Sigmoid colon (tissue), 7 donors: ENCODE results near the gene RNF157. TPM values are rescaled to one million over a fixed set of nuclear protein-coding genes. Genes with fewer than 3 reads are reported as not detected.

Source experiments
- DNase-seq: peaks from one replicate; pipeline ENCODE4 v3.0.0-alpha.2; 2019
- H3K27ac ChIP-seq, 4 donors: fragments of 200-600 bp; sonication (generic); one replicate each; pipeline ENCODE4 v1.5.1; 2016 to 2019; ENCODE audit warnings: mild to moderate bottlenecking in 1 of 4
- H3K27me3 ChIP-seq, 3 donors: fragments of 200-600 bp; sonication (generic); one replicate each; pipeline ENCODE4 v1.5.1; 2019; ENCODE audit warnings: mild to moderate bottlenecking in 1 of 3
- H3K36me3 ChIP-seq, 4 donors: fragments of 200-600 bp; sonication (generic); one replicate each; pipeline ENCODE4 v1.5.1; 2016 to 2019
- H3K4me1 ChIP-seq, 4 donors: fragments of 200-600 bp; sonication (generic); one replicate each; pipeline ENCODE4 v1.5.1; 2017 to 2019
- H3K4me3 ChIP-seq, 4 donors: fragments of 200-600 bp; sonication (generic); one replicate each; pipeline ENCODE4 v1.5.1; 2017 to 2019; ENCODE audit warnings: mild to moderate bottlenecking in 2 of 4, moderate library complexity in 1 of 4
- H3K9me3 ChIP-seq, 4 donors: fragments of 200-600 bp in 3 of 4; sonication (generic) in 3 of 4; one replicate each; pipeline versions ENCODE4 v1.5.1 to v1.6.1; 2013 to 2019
- EP300 ChIP-seq, 4 donors: sonication (generic); formaldehyde crosslinking; IDR thresholded peaks; one replicate each; pipeline ENCODE4 v1.6.1; 2017; ENCODE audit warnings: antibody characterized with exemption in 4 of 4
- POLR2A ChIP-seq, 2 donors: fragments of 450-650 bp; IDR thresholded peaks; one replicate each; pipeline ENCODE4 v1.6.1; 2016; ENCODE audit warnings: antibody characterized with exemption in 2 of 2, mild to moderate bottlenecking in 2 of 2, moderate library complexity in 2 of 2
- POLR2AphosphoS5 ChIP-seq, 4 donors: sonication (generic); formaldehyde crosslinking; IDR thresholded peaks; one replicate each; pipeline ENCODE4 v1.6.1; 2017; ENCODE audit warnings: antibody characterized with exemption in 4 of 4
- WGBS, 2 donors: extraction: QIAGEN DNeasy Blood & Tissue Kit; methylation state at CpG; one replicate each; pipeline ENCODE4 v1.1.7; 2013; 5-methylcytosine and 5-hydroxymethylcytosine counted together
- intact Hi-C: fragments of 100-400 bp; cut with DNase I; formaldehyde crosslinking; loops from one replicate; pipeline ENCODE4 v1.15.1; 2023
- polyA plus RNA-seq, 3 donors: library from polyadenylated mRNA; stranded (reverse); fragments of 200-250 nt; gene quantifications; one replicate each; pipeline ENCODE4 v1.2.3, GENCODE V29; 2013
- total RNA-seq, 4 donors: library from RNA; depleted of rRNA; stranded (reverse); fragments of >200 nt; gene quantifications; one replicate each; pipeline ENCODE4 v1.1.0, GENCODE V29; 2016
- TF ChIP-seq, protein P1 (sequence below), 4 experiments: fragments of 450-650 bp in 3 of 4; fragments of 200-600 bp in 1 of 4; IDR thresholded peaks; one replicate each; pipeline ENCODE4 v1.5.1; 2016 to 2019; ENCODE audit warnings: antibody characterized with exemption in 4 of 4, mild to moderate bottlenecking in 3 of 4, moderate library complexity in 2 of 4
- donor health status: healthy with polysubstance abuse.
- donor health status: Bipolar disorder and iron deficiency.
- donor health status: healthy.

Gene RNF157
- total and polyA plus RNA-seq, 7 donors, result 3.1 to 29.5 (median 6.0) TPM

DNA sequence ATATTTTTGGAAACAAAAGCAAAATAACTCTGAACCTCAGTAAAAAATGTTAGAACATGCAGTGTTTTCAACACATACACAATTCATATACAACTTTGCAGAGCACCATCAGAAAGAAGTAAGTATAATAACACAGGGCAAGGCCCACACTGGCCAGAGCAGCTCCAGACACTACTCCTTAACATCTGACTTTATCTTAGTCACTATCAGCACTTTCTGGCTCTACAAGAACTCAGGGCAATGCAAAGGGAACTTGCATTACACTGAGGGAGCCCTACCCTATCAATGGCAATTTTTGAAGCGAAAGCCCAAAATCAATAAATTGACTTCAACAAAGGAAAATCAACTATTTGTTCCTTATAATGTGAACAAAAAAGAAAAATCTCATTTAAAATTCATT lies 16.5 kb downstream of the RNF157 start:
- H3K27me3 ChIP-seq, result no peaks in the 10 kb centered on the region
- WGBS, 2 donors, result 99 to 100% methylated on average over 1 of the region's 1 CpG
- H3K9me3 ChIP-seq, result no peaks in the 10 kb centered on the region
- intact Hi-C loops, result no loop called here
- H3K36me3 ChIP-seq, result no peaks in the 10 kb centered on the region
- no peaks in the 10 kb centered on the region for H3K4me1 ChIP-seq
- no peak overlapping the region for H3K4me3 ChIP-seq
- DNase-seq, result no peak
- H3K27ac ChIP-seq, result no peak overlapping the region
- TF ChIP-seq POLR2AphosphoS5 (IDR thresholded peaks at IDR 0.05) (no peak), EP300 (IDR thresholded peaks at IDR 0.05) (no peak), POLR2A (IDR thresholded peaks at IDR 0.05) (no peak)
- TF ChIP-seq, protein P1, sequence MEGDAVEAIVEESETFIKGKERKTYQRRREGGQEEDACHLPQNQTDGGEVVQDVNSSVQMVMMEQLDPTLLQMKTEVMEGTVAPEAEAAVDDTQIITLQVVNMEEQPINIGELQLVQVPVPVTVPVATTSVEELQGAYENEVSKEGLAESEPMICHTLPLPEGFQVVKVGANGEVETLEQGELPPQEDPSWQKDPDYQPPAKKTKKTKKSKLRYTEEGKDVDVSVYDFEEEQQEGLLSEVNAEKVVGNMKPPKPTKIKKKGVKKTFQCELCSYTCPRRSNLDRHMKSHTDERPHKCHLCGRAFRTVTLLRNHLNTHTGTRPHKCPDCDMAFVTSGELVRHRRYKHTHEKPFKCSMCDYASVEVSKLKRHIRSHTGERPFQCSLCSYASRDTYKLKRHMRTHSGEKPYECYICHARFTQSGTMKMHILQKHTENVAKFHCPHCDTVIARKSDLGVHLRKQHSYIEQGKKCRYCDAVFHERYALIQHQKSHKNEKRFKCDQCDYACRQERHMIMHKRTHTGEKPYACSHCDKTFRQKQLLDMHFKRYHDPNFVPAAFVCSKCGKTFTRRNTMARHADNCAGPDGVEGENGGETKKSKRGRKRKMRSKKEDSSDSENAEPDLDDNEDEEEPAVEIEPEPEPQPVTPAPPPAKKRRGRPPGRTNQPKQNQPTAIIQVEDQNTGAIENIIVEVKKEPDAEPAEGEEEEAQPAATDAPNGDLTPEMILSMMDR (IDR thresholded peaks at IDR 0.05), result no peak

DNA sequence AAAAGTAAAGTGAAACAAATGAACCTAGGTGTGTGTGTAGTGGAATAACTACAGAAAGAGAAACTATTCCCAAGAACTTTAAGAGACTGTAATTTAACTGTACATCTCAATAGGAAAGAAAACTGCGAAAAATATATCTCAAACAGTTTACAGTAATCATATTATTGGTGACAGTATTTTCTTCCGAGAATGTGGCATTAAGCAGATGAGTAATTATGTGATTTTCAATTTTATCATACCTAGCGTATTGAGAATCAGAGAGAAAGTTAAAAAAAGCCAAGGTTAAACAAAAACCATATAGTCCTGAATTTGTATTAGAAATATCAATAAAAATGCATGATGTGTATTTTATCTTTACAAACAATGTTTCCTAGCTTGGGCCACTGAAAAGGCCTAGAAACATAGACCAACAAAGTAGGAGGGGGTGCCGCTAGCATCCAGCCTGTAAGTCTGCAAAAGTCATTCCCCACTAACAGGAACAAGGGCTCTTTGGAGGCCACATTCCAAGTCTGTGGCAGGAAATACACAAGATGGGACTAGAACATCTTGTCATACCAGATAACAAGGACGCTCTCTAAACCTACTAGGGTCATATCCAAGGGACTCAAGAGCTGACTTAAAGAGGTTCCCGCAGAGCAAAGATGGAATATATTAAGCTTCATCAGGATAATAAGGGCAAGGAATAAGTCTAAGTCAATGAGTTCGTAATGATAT lies 20.5 kb downstream of the RNF157 start:
- Histone ChIP-seq H3K9me3 (no peaks in the 10 kb centered on the region), H3K27me3 (no peaks in the 10 kb centered on the region), H3K4me3 (no peak overlapping the region), H3K36me3 (no peaks in the 10 kb centered on the region), H3K4me1 (no peaks in the 10 kb centered on the region), H3K27ac (no peak overlapping the region)
- no peak for DNase-seq
- 93% methylated on average over 7 of the region's 7 CpGs for WGBS, 2 donors
- no peak for TF ChIP-seq EP300 (IDR thresholded peaks at IDR 0.05)
- TF ChIP-seq POLR2AphosphoS5 (IDR thresholded peaks at IDR 0.05), result no peak
- TF ChIP-seq, protein P1 (IDR thresholded peaks at IDR 0.05), result no peak
- TF ChIP-seq POLR2A (IDR thresholded peaks at IDR 0.05), result no peak
- intact Hi-C loops, result no loop called here

DNA sequence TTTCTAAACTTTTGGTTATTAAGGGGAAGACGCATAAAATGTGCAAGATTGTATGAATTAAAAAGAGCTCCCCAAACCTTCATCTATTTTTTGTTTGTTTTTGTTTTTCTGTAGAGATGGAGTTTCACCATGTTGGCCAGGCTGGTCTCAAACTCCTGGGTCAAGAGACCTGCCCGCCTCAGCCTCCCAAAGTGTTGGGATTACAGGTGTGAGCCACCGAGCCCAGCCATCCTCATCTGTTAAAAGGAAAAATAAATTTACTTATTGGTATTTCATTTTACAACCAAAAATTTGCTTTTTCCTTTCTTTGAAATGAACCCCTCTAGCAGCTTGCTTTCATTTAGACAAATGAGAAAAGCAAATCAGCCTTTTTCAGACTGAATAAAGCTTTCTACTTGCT lies 23.2 kb downstream of the RNF157 start:
- TF ChIP-seq POLR2A (IDR thresholded peaks at IDR 0.05) (no peak), EP300 (IDR thresholded peaks at IDR 0.05) (no peak), POLR2AphosphoS5 (IDR thresholded peaks at IDR 0.05) (no peak)
- TF ChIP-seq, protein P1 (IDR thresholded peaks at IDR 0.05), result no peak
- H3K36me3 ChIP-seq, result no peaks in the 10 kb centered on the region
- H3K4me1 ChIP-seq, result no peaks in the 10 kb centered on the region
- intact Hi-C loops, result no loop called here
- H3K4me3 ChIP-seq, result no peak overlapping the region
- no peaks in the 10 kb centered on the region for H3K9me3 ChIP-seq
- H3K27ac ChIP-seq, result no peak overlapping the region
- 95 to 99% methylated on average over 3 of the region's 3 CpGs for WGBS, 2 donors
- DNase-seq, result no peak
- no peaks in the 10 kb centered on the region for H3K27me3 ChIP-seq

DNA sequence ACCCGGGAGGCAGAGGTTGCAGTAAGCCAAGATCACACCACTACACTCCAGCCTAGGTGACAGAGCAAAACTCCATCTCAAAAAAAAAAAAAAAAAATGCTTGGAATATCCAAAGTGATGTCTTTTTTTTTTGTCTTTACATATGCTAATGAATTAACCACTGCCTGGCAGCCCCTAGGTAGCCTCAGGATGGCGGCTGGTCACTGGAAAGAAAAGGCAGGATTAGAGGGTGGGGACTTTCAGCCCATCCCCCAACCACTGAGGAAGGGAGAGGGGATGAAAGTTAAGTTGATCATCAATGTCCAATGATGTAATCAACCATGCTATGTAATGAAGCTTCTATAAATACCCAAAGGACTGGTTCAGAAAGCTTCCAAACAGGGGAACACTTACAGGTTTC lies 26.8 kb downstream of the RNF157 start:
- H3K36me3 ChIP-seq, result no peaks in the 10 kb centered on the region
- H3K27ac ChIP-seq, result no peak overlapping the region
- H3K4me1 ChIP-seq, result no peaks in the 10 kb centered on the region
- H3K27me3 ChIP-seq, result no peaks in the 10 kb centered on the region
- no peak for DNase-seq
- intact Hi-C loops, result no loop called here
- TF ChIP-seq, protein P1 (IDR thresholded peaks at IDR 0.05), result no peak
- TF ChIP-seq POLR2AphosphoS5 (IDR thresholded peaks at IDR 0.05), result no peak
- TF ChIP-seq EP300 (IDR thresholded peaks at IDR 0.05), result no peak
- TF ChIP-seq POLR2A (IDR thresholded peaks at IDR 0.05), result no peak
- WGBS, 2 donors, result 90 to 95% methylated on average over 2 of the region's 2 CpGs
- no peaks in the 10 kb centered on the region for H3K9me3 ChIP-seq
- H3K4me3 ChIP-seq, result no peak overlapping the region

DNA sequence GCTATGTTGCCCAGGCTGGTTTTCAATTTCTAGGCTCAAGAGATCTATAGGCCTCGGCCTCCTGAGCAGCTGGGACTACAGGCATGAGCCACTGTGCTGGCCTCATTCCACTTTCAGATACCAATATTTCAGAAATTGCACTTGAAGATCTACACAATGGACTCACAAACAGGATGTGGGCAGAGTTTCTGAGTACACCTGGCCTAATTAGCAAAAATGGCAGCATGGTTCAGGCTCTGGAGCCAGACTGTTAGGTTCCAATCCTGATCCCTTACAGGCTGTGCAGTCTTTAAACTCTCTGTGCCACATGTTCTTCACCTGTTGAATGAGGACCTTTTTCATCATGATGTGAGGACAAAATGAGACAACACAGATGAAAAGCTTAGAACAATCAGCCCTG lies 32.2 kb downstream of the RNF157 start:
- WGBS, 2 donors, result 85 to 92% methylated on average over 1 of the region's 1 CpG

More for the DNA sequence above, 32.2 kb downstream of the RNF157 start:
- Histone ChIP-seq H3K27ac (no peak overlapping the region), H3K9me3 (no peaks in the 10 kb centered on the region), H3K4me3 (no peak overlapping the region), H3K4me1 (no peaks in the 10 kb centered on the region), H3K27me3 (no peaks in the 10 kb centered on the region), H3K36me3 (no peaks in the 10 kb centered on the region)
- TF ChIP-seq EP300 (IDR thresholded peaks at IDR 0.05) (no peak), POLR2A (IDR thresholded peaks at IDR 0.05) (no peak), POLR2AphosphoS5 (IDR thresholded peaks at IDR 0.05) (no peak)
- TF ChIP-seq, protein P1 (IDR thresholded peaks at IDR 0.05), result no peak
- DNase-seq, result no peak
- intact Hi-C loops, result no loop called here
